ENCODE data around the gene PPP2R2C. TPM values are rescaled to one million over a fixed set of nuclear protein-coding genes. Genes with fewer than 3 reads are reported as not detected.
A peak's percentile ranks its signal among the peaks of the same experiment; 100 is the strongest.

The PPP2R2C gene
- total and polyA plus RNA-seq, 12 donors: 0.14 to 10.6 (median 4.2) TPM

DNA sequence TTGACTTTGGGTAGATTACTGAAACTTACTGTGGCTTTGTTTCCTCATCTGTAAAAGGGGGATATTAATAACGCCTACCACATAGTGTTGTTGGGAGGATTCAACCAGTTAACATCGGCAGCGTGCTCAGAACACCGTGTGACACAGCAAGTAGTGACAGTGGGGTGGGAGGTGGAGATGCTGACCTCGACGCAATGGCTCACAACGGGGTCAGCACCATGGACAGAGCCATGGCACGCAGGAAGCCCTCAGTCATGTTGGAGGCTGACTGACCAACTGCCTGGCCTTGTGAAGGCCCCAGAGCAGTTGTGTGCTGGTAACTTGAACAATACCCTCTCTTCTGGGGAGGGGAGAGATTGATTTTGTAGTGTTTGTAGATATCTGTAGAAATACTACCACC, 109.5 kb downstream of the PPP2R2C start:
- intact Hi-C loops (cut with DNase I): no loop called here
- TF ChIP-seq CTCF (IDR thresholded peaks at IDR 0.05): no peak
- peak in 1 of 2 donors; percentile 33 for DNase-seq
- Histone ChIP-seq H3K27ac (no peak overlapping the region), H3K4me3 (no peak overlapping the region), H3K4me1 (no peaks in the 10 kb centered on the region), H3K27me3 (peaks cover 0 to 57% (median 12%) of the 10 kb centered on the region in 7 donors), H3K9me3 (peaks cover 0 to 3% (median 0%) of the 10 kb centered on the region in 11 donors), H3K36me3 (no peaks in the 10 kb centered on the region)
- WGBS, 2 donors: 16 to 18% methylated on average over 8 of the region's 8 CpGs
- no peak for ATAC-seq

DNA sequence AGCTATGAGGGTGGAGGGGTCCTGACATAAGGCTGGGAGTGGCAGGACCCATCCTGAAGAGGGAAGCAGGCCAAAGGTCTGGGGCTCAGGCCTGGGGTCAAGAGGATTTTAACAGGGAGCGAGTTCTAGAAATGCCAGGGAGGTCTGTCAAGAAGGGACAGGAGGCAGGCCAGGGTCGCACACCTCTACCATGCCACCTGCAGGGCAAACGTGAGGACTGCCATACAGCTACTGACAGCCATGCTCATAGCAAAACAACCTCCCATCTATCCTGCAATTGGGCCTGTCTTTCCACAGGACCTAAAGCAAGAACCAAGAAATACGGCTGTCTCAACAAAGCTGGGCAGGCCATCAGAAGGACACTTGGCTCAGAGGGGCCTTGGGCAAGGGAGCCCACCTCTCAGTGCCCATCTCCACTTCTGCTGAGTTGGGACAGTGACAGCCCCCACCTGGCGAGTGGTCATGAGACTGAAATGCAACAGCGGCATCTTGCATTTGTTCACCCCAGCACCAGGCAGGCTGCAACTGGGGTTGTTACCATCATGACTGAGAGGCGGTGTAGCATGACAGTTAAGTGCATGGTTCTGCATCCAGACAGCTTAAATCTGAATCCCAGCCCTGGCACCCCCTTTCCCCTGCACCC, 110.0 kb downstream of the PPP2R2C start:
- peaks cover 0 to 3% (median 0%) of the 10 kb centered on the region in 11 donors for H3K9me3 ChIP-seq
- no peak for ATAC-seq
- DNase-seq: no peak
- TF ChIP-seq CTCF (IDR thresholded peaks at IDR 0.05): no peak
- H3K4me1 ChIP-seq: no peaks in the 10 kb centered on the region
- H3K27me3 ChIP-seq: peaks cover 0 to 56% (median 7%) of the 10 kb centered on the region in 7 donors
- no peaks in the 10 kb centered on the region for H3K36me3 ChIP-seq
- intact Hi-C loops (cut with DNase I): no loop called here
- WGBS, 2 donors: 66 to 69% methylated on average over 7 of the region's 7 CpGs
- no peak overlapping the region for H3K4me3 ChIP-seq
- no peak overlapping the region for H3K27ac ChIP-seq

DNA sequence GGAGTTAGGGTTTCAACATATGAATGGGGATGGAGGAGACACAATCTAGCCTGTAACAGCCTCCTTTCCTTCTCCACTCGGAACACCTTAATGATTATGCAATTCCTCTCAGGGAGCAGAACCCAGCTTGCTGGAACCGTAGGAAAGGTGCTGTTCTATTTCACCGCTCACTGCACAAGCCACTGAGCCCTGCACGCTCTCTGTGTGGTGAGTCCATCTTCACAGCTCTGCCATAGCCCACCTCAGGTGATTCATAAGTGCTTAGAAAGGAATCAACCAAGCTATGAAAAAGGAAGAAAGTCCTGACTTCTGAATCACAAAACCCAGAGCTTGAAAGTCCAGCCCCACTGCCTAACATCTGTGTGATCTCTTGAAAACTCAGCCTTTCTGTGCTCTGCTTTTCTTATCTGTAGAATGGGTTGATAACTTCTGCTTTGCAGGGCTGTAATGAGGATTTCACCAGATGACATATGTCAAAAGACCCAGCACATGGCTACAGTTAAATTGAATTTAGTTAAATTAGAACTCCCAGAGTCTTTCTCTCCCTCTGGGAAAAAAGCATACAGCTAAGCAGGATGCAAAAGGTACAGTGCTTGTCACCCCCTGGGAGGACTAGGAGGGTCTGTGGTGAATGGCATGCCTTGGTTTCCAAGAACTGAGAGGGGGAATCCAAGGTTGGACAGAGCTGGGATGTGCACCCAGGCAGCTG, 111.2 kb downstream of the PPP2R2C start:
- Histone ChIP-seq H3K36me3 (no peaks in the 10 kb centered on the region), H3K4me3 (no peak overlapping the region), H3K9me3 (peaks cover 0 to 3% (median 0%) of the 10 kb centered on the region in 11 donors), H3K27me3 (peaks cover 0 to 51% (median 1%) of the 10 kb centered on the region in 7 donors), H3K4me1 (no peaks in the 10 kb centered on the region), H3K27ac (no peak overlapping the region)
- WGBS, 2 donors: 70 to 71% methylated on average over 4 of the region's 4 CpGs
- no peak for TF ChIP-seq CTCF (IDR thresholded peaks at IDR 0.05)
- ATAC-seq (no peak), DNase-seq (no peak)
- intact Hi-C loops (cut with DNase I): no loop called here

GRCh38 chr4:6360385-6360784, 112.0 kb downstream of the PPP2R2C start:
- Histone ChIP-seq H3K27me3 (peaks cover 0 to 49% (median 0%) of the 10 kb centered on the region in 7 donors), H3K4me1 (no peaks in the 10 kb centered on the region), H3K36me3 (no peaks in the 10 kb centered on the region), H3K27ac (no peak overlapping the region), H3K9me3 (peaks cover 0 to 3% (median 0%) of the 10 kb centered on the region in 11 donors), H3K4me3 (no peak overlapping the region)
- WGBS, 2 donors: 25 to 26% methylated on average over 10 of the region's 10 CpGs
- no peak for ATAC-seq
- no peak for TF ChIP-seq CTCF (IDR thresholded peaks at IDR 0.05)
- intact Hi-C loops (cut with DNase I): no loop called here
- no peak for DNase-seq
